Activated CD8-positive, alpha-beta memory T cell treated with anti-CD3 and anti-CD28 coated beads, Interleukin-2, amount 50 U/mL, for 1 hour (primary cell): ENCODE measurements around the gene EXD2.
"Not testable (repeated sequence)": the region's sequence is repeated elsewhere in the genome, so short reads cannot be mapped to it uniquely, and the experiment has no call there.

ENCODE experiments used
- DNase-seq: peaks from one replicate; pipeline ENCODE4 v3.0.0-alpha.2; 2020; ENCODE audit errors: extremely low read depth

Gene EXD2

GRCh38 chr14:69281450-69282169 lies 90.3 kb downstream of the EXD2 start:
- DNase-seq, result no peak

- DNase-seq, result no peak
Measured at GRCh38 chr14:69282448-69282847, 91.2 kb downstream of the EXD2 start.

- no peak for DNase-seq
Measured at GRCh38 chr14:69284170-69284569, 92.9 kb downstream of the EXD2 start.

- no peak for DNase-seq
Measured at GRCh38 chr14:69285661-69286255, 94.5 kb downstream of the EXD2 start.

- DNase-seq, result no peak
Measured at GRCh38 chr14:69287098-69288010, 96.1 kb downstream of the EXD2 start.

- DNase-seq, result no peak
Measured at GRCh38 chr14:69288011-69288771, 96.9 kb downstream of the EXD2 start.

GRCh38 chr14:69288956-69289705 lies 97.8 kb downstream of the EXD2 start:
- DNase-seq, result no peak

GRCh38 chr14:69289811-69290520 lies 98.7 kb downstream of the EXD2 start:
- no peak for DNase-seq

GRCh38 chr14:69290881-69291280 lies 99.6 kb downstream of the EXD2 start:
- not testable (repeated sequence) for DNase-seq

GRCh38 chr14:69291396-69291795 lies 100.1 kb downstream of the EXD2 start:
- no peak for DNase-seq

- DNase-seq, result no peak
Measured at GRCh38 chr14:69291891-69292561, 100.7 kb downstream of the EXD2 start.
